GM23248 (cell line): ENCODE data around the gene PLPP3.

Source experiments
- EZH2 ChIP-seq: fragments of 200-600 bp; sonication (generic); IDR thresholded peaks from 2 replicates; pipeline ENCODE4 v1.6.1; 2018; ENCODE audit warnings: antibody characterized with exemption, mild to moderate bottlenecking; ENCODE audit not compliant: insufficient read depth, poor library complexity, severe bottlenecking
- EZH2phosphoT487 ChIP-seq: fragments of 200-600 bp; sonication (generic); IDR thresholded peaks from 2 replicates; pipeline ENCODE4 v1.6.1; 2018; ENCODE audit warnings: antibody characterized with exemption, moderate library complexity, mild to moderate bottlenecking, low read depth; ENCODE audit not compliant: insufficient read depth

DNA sequence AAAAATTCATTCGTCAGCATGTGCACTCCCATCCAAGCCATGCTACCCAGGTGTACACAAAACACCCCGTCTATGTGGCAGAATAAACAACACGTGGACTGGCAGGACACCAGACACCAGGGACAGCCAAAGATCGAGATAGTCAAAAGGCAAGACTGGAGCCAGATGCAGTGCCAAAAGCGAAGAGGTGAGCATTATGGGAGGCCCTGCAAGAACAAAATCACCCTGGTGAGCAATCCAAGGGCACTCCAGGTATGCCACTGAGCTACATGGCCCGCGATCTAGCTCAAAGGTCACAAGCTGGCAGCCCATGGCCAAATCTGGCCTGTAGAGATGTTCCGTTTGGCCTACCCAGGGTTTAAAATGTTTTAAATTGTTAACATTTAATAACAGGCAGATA is 33.7 kb downstream of the PLPP3 start:
- TF ChIP-seq EZH2phosphoT487, result no peak
- TF ChIP-seq EZH2, result no peak
